Stimulated activated naive CD8-positive, alpha-beta T cell treated with anti-CD3 and anti-CD28 coated beads, Interleukin-15, Interleukin-2, amounts not matched to agents 100 U/mL and 50 U/mL, for 24 hours (primary cell): ENCODE results near the gene CLECL1.
A peak's percentile ranks its signal among the peaks of the same experiment; 100 is the strongest.
"Not testable (repeated sequence)": the region's sequence is repeated elsewhere in the genome, so short reads cannot be mapped to it uniquely, and the experiment has no call there.

Experiments used
- ATAC-seq: fragments of 150-1000 bp; cut with Tn5 transposase; one replicate; pipeline ENCODE4 v1.10.0; 2021
- DNase-seq: peaks from one replicate; pipeline ENCODE4 v3.0.0; 2021

The CLECL1 gene

DNA sequence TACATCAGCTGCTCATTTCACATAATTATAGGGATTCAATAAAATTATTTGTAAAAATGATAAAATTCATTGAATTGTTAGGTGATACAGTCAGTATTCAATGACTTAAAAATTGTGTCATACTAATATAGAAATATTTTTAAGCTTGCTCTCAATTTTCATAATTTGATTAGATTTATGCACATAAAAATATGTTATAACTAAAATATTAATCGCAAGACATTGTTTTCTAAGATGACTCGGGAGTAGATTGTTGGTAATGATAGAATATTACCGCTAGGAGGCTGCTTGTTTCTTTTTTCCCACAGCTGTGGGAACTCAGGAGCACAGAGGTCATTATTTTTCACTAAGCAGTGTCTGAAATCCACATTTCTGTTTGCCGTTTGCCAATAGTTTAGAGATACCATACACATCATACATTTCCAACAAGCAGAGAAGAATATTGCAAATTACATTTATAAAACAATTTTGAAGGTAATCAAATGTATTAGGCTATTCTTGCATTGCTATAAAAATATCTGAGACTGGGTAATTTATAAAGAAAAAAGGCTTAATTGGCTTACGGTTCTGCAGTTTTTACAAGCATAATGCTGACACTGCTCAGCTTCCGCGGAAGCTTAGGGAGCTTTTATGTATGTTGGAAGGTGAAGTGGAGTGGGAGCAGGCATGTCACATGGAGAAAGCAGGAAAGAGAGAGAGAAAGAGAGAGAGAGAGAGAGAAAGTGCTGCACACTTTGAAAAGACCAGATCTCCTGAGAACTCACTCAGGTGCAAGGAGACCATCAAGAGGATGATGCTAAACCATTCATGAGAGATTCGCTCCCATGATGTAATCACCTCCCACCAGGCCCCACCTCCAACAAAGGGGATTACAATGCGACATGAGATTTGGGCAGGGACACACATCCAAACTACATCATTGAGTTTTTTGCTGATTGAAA, 18.6 kb upstream of the CLECL1 start:
- peak; percentile 58 for DNase-seq
- ATAC-seq, result peak; percentile 75

DNA sequence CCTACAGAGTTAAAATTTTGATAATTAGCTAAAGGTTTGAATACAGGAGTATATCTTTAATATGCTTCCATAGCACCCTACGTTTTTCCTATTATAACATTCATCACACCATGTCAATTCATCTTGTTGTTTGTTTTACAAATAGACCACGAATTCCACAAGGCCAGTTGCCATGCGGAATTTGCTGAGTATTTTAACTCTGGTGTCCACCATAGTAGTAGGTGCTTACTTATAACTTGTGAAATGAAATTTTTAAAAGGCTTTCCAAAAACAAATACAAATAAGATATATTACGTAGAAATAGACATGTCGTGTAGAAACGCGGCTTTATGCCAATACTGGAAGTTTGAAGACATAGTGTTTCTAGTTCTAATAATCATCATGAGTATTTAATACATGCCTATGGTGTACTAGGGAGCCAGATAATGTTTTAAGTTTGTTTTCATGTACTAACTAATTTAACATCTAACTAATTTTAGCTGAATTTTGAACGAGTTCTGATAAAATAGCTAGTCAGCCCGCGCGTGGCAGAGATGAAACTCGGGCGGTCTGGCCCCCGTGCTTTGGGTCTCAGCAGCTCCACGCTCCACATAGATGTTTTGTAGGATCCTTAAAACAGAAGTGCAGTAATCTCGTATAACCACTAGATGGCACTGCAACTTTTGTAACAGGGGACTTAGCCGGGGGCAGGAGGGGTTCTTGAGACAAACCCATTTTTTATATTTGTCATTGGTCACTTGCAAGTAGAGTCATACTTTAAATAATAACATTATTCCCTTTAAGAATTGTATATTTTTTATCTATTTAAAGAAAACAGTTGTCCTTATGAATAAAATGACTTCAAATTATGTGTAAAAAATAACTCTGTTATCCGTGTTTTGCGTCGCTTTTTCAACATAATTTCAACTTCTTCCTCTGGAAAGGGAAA, 17.6 kb upstream of the CLECL1 start:
- ATAC-seq (peak; percentile 64), DNase-seq (peak; percentile 57)

DNA sequence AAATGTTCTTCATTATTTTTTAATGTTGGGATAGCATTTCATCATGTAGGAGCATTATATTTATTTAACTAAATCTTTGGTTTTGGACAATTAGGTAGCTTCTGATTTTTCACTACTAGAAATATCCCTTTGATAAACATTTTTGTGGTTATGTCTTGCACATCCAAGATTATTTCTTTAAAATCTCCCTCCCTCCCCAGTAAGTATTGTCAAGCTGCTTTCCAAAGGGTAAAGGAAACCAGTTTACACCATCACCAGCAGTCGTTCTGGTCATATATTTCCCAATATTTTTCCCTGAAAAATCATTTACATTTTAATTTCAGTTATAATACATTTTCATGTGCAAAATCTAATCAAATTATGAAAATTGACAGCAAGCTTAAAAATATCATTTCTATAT, 16.7 kb upstream of the CLECL1 start:
- no peak for DNase-seq
- ATAC-seq, result no peak

DNA sequence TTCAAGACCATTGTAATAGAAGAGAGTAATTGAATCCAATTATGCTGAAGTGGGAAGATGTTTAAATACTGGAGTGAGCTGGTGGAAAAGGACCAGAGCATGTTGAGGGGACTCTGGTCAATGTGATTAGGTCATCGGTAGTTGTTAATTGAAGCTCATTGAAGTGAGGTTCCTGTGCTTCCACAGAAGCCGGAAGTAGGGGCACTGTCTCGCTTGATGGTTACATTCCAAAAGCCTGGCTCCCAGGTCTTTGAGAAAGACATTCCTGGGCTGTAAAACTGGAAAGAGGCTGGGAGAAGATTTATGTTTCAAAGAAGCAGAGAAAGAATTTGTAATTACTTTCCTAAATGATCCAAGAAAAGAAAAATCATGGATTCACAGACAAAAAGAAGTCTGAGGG, 12.3 kb upstream of the CLECL1 start:
- DNase-seq (no peak), ATAC-seq (no peak)

DNA sequence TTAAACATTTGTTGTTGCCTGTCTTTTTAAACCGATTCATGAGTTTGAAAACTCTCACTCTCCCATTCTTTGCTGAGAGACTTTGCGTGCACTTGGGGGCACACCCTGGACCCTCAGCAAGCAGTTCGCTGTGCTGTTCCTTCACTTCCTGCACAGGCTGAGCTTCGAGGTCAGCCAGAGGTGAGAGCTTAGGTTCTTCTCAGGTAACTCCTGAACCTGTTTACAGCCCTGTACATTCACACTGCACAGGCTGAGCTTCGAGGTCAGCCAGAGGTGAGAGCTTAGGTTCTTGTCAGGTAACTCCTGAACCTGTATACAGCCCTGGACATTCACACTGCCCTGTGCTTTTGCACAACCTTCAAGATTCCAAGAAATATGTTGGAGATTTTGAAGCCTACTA, 9.8 kb upstream of the CLECL1 start:
- DNase-seq (no peak), ATAC-seq (no peak)

DNA sequence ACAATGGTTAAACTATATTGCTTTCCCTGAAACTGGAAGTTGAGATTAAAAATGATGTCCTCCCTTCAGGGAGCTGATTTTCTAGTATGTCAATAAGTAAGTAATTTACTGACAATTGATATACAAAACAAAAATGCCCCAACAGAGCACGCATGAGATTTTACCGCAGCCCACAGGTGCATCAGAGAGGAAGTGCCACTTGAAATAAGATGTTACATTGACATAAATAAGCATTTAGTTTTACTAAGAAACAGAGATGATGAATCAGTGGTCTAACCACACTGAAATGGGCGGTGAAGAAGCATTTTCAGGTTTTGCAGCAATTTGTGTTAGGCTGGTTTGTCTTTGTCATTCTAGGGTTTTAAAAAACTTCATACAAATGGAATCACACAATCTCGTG, 8.8 kb upstream of the CLECL1 start:
- ATAC-seq (peak; percentile 90), DNase-seq (peak; percentile 65)

DNA sequence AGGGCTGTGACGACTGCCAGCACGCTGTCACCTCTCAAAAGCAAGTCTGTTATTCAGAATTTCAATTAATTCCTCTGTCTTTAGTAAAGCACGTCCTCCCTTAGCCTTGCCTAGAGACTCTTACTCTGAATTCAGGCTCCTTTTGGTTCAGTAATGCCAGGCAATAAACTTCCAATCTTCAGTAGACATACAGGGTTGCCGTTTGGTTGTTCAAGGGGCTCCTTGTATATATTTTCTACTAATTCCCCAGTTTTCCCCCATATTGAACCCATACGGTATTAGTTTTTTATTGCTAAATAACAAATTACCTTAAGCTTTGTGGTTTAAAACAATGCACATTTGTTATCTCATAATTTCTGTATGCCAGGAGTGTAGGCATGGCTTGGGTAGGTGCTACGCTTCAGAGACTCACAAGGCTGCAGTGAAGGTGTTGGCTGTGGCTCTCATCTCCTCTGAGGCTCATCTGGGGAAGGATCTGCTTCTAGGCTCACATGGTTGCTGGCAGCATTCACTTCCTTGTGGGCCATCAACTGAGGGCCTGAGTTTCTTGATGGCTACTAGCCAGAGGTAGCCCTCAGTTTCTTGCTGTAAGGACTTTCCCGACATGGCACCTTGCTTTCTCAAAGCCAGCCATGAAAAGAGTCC, 7.3 kb upstream of the CLECL1 start:
- DNase-seq, result no peak
- ATAC-seq, result peak; percentile 35

DNA sequence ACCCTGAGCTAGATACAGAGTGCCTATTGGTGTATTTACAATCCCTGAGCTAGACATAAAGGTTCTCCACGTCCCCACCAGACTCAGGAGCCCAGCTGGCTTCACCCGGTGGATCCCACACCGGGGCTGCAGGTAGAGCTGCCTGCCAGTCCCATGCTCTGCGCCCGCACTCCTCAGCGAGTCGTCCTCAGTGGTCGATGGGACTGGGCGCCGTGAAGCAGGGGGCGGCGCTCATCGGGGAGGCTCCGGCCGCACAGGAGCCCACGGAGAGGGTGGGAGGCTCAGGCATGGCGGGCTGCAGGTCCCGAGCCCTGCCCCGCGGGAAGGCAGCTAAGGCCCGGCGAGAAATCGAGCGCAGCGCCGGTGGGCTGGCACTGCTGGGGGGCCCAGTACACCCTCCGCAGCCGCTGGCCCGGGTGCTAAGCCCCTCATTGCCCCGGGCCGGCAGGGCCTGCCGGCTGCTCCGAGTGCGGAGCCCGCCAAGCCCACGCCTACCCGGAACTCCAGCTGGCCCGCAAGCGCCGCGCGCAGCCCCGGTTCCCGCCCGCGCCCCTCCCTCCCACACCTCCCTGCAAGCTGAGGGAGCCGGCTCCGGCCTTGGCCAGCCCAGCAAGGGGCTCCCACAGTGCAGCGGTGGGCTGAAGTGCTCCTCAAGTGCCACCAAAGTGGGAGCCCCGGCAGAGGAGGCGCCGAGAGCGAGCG, 6.7 kb upstream of the CLECL1 start:
- ATAC-seq, DNase-seq: not testable (repeated sequence)

DNA sequence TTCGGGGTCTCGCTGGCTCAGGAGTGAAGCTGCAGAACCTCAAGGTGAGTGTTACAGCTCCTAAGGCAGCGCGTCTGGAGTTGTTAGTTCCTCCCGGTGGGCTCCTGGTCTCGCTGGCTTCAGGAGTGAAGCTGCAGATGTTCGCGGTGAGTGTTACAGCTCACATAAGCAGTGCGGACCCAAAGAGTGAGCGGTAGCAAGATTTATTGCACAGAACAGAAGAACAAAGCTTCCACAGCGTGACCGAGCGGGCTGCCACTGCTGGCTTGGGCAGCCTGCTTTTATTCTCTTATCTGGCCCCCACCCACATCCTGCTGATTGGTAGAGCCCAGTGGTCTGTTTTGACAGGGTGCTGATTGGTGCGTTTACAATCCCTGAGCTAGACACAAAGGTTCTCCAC, 6.0 kb upstream of the CLECL1 start:
- not testable (repeated sequence) for ATAC-seq

DNA sequence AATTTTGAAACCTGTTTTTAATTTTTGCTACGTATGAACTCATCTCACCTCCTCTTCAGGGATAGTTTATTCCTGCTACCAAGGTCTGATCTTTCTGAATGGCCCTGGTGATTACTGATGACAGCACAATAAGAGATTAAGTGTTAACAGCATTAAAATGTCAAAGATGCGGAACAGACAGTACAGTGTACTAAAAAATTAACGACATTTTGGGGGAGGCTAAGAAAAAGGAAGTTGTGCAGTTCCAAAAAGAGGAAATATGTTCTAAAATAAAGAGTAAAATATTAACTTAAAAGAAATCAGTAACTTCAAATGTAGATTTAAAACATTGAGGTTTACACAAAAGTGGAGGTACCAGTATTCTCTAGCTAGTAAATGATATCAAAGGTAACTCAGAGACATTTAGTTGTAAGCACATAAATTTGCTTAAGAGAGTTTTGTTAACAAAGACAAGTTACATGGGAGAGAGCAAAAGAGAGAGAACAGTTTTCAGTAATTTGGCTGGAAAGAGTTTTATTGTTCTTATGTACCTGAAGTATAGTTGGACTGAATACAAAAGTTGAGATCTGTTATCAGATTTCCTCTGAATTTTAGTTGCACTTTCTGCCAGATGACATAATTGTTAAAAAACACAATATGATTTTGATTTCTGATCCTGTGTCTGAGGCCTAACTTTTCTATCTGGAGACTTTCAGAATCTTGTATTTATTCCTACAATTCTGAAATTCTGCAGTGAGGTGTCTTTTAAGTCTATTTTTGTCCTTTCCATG, 4.2 kb upstream of the CLECL1 start:
- no peak for DNase-seq
- ATAC-seq, result no peak

More for the DNA sequence above, 6.0 kb upstream of the CLECL1 start:
- DNase-seq, result not testable (repeated sequence)

DNA sequence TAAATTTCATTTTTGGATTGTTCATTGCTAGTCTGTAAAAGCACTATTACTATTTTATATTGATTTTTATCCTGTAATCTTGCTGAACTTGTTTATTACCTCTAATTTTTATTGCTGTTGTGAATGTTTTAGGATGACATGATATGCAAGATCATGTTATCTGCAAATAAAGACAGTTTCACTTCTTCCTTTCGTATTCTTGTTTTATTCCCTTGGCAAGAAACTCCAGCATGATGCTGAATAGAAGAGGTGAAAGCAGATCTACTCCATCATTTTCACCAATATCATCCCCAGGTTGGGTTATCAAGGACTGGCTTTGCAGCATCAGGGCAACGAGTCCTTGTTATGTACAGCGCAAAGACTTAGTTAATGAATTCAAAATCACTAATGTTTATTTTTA, 2.7 kb upstream of the CLECL1 start:
- DNase-seq, result no peak
- no peak for ATAC-seq

DNA sequence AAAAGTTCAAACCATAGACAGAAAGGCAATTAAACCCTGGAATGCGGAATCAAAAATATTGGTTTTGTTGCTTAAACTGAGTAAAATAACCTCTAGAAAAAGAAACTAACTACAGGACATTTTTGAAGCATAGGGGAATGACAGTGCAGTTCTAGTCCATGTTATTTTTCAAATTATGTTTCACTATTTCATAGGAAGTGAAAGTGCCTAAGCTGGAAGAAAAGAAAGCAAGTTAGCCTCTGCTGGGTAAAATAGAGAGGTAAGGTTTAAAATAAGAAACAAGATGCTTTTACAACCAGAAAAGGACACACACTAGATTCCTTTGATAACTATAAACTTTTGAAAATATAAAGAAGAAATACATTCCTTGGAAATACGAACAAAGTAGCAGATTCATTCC, 1.1 kb downstream of the CLECL1 start:
- ATAC-seq (no peak), DNase-seq (no peak)

DNA sequence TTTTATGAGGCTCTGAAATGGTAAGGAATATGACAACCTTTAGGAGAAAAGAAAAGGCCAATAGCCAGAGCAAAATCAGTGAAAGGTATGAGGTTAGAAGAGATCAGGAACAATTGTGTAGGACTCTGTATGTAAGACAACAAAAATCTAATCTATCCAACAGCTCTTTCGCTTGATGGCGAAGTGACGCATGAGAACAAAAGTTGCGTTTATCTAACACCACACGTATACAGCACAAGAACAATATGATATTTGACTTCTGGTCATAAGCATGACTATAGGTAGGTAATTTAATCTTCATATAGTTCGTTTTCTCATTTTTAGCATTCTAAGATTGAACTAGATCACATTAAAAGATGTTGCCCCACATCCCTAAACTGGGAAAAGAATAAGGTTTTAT, 1.5 kb downstream of the CLECL1 start:
- no peak for ATAC-seq
- no peak for DNase-seq

DNA sequence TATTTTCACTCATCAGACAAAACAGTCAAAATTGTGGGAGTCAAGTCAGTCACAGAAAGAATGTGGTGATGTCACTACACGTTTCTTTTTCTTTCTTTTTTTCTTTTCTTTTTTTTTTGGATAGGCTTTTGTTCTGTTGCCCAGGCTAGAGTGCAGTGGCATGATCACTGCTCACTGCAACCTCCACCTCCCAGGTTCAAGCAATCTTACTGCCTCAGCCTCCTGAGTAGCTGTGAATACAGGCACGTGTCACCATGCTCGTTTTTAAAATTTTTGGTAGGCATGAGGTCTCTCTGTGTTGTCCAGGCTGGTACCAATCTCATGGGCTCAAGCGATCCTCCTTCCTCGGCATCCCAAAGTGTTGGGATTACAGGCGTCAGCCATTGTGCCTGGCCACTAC, 2.3 kb downstream of the CLECL1 start:
- no peak for ATAC-seq

DNA sequence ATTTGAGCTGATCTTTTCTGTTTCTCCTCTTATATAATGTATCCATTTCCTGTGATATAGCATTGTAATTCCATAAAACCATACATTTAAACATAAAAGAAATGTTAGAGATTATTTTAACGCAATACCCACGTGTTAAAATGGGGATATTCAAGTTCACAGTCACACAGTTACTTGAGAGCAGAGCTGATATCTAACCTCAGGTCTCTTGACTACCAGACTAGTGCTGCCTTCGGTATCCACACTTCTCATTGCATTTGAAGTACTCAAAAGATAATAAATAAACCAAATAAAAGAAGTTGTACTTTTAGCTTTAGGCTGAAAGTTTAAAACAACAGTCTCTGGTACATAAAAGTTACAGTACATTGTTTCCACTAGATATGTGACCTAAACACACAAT, 2.9 kb downstream of the CLECL1 start:
- ATAC-seq, result no peak

More for the DNA sequence above, 2.3 kb downstream of the CLECL1 start:
- no peak for DNase-seq

DNA sequence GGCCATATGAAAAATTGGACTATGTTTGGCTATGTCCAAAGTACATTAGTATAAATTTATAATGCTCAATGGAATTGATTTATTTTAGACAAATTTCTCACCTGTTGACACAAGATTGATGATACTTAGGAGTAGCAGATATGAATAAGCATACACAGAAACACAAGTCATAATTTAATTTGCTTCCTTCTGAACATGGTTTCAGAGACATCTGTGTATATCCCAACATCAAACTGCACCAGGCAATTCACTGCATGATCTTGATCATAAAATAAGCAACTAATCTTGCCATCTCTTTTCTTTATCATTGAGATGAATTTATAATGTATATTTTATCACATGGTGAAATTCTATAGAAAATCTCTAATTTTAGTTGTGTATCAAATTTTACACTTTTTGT, 3.8 kb downstream of the CLECL1 start:
- ATAC-seq (no peak), DNase-seq (no peak)

More for the DNA sequence above, 2.9 kb downstream of the CLECL1 start:
- no peak for DNase-seq

DNA sequence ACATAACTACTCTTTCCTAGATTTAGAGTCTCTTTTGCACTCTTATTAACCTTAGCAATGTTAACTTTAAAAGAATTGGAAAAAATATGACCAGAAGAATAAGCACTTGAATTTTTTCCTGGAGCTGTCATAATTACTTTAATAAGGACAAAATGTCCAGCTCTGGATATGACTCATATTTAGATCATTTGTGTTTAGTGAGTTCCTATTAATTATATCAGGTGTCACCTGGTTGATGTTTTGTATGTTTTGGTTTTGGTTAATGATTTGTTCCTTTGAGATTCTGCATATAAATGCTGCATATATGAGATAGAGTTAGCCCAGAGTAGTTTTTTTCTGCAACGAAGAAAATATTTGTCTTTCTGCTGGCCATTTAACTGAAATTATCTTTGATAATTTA, 5.1 kb downstream of the CLECL1 start:
- DNase-seq (no peak), ATAC-seq (no peak)

DNA sequence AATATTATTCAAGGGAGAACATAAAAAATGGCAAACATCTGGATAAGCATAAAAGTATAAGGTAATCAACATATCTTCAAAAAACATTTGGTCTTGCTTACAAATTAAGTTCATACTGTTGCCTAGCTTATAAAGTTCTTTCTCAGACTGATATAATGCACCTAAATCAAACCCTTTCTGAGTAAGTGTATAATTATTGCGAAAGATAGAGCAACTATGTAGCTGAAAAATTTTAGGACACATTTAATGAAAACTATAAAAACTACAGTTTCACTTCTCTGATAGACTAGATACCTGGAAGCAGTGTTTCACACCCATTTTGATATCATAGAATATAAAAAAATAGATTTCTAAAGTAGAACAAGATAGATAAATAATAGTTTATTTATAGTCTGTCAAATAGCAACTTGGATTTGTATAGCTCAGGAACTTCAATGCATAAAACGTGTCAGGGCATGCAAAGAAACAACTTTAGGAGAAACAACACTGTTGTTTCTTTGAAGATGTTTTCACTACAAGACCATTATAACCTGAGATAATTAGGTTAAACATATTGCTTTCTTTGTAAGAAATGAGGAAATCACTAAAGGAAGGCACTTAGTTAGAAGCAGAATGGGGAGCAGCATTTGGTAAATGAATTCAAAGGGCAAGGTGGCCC, 7.6 kb downstream of the CLECL1 start:
- DNase-seq (no peak), ATAC-seq (no peak)

DNA sequence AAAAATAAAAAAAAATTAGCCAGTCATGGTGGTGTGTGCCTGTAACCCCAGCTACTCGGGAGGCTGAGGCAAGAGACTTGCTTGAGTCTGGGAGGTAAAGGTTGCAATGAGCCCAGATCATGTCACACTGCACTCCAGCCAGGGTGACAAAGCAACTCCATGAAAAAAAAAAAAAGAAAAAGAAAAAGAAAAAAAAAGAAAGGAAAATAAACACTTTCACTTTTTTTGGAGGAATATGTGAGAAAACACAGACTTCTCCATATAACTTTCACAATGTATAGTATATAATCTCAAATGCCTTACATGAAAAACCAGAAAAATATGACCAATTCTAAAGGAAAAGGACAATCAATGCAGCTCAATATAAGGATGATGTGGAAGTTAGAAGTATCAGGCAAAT, 8.9 kb downstream of the CLECL1 start:
- DNase-seq, result no peak
- no peak for ATAC-seq

DNA sequence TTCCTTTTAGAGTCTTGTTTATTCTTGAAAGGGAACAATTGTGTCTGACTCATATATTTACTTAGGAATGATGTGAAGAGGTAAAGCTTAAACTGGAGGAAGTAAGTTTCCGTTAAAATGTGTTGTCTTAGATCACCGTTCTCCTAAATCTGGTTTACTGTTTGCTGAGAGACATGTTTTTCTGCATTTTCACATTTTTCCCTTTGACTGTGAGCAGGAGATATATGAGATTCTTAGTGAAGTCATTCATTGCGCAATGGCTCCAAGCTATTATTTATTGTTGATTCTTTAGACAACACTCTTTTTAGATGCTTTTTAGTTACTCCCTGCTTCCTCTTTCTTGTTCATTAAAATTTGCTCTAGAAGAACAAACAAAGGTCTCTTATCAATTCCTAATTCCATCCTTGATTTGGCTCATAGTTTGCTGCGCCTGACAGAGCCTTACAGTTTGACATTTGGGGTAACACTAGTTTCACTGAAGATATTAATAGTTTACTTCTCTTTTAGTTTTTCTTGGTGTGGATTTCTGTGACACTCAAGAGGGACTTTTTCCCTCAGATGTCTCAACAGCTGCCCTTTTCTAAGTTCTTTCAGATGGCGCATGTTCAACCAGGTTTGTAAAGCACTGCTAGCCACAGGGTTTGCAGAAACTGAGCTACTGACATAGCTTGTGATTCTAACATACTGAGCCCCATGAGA, 11.4 kb downstream of the CLECL1 start:
- ATAC-seq (peak; percentile 75), DNase-seq (no peak)
